GM23338 (cell line): ENCODE data around the gene UBE3A. TPM values are rescaled to one million over a fixed set of nuclear protein-coding genes. Genes with fewer than 3 reads are reported as not detected.

ENCODE experiments used
- ATAC-seq: fragments of 200-7000 bp; cut with Tn5 transposase; 3 replicates; pipeline ENCODE4 v1.9.1; 2020
- DNase-seq: peaks from one replicate; pipeline ENCODE4 v3.0.0-alpha.2; 2015; ENCODE audit warnings: low spot score
- H2AFZ ChIP-seq: fragments of 200-600 bp; sonication (generic); 2 replicates; pipeline ENCODE4 v1.8.0; 2016; ENCODE audit warnings: antibody characterized with exemption, mild to moderate bottlenecking, moderate library complexity
- H3F3A ChIP-seq: fragments of 200-600 bp; sonication (generic); replicated peaks from 2 replicates; pipeline ENCODE4 v1.8.0; 2017; ENCODE audit warnings: antibody characterized with exemption, mixed run types, low read depth
- H3K27ac ChIP-seq: fragments of 200-600 bp; sonication (generic); 2 replicates; pipeline ENCODE4 v1.6.1; 2016; ENCODE audit warnings: low read depth
- H3K27me3 ChIP-seq: fragments of 200-600 bp; sonication (generic); 2 replicates; pipeline ENCODE4 v1.8.0; 2016; ENCODE audit warnings: mild to moderate bottlenecking, mixed run types, moderate library complexity; ENCODE audit not compliant: insufficient read depth
- H3K36me3 ChIP-seq: fragments of 200-600 bp; sonication (generic); 2 replicates; pipeline ENCODE4 v1.8.0; 2016; ENCODE audit warnings: mild to moderate bottlenecking; ENCODE audit not compliant: insufficient read depth
- H3K4me1 ChIP-seq: fragments of 200-600 bp; sonication (generic); 2 replicates; pipeline ENCODE4 v1.8.0; 2016; ENCODE audit warnings: mild to moderate bottlenecking, moderate library complexity; ENCODE audit not compliant: insufficient read depth
- H3K4me2 ChIP-seq: fragments of 200-600 bp; sonication (generic); 2 replicates; pipeline ENCODE4 v1.7.1; 2017; ENCODE audit warnings: mixed run types
- H3K4me3 ChIP-seq: fragments of 200-600 bp; sonication (generic); 2 replicates; pipeline ENCODE4 v1.6.1; 2016; ENCODE audit warnings: mixed run types
- H3K79me2 ChIP-seq: fragments of 200-600 bp; sonication (generic); replicated peaks from 2 replicates; pipeline ENCODE4 v1.8.0; 2017; ENCODE audit warnings: mild to moderate bottlenecking; ENCODE audit not compliant: insufficient read depth
- H3K9me2 ChIP-seq: fragments of 200-600 bp; sonication (generic); 2 replicates; pipeline ENCODE4 v1.8.0; 2017; ENCODE audit not compliant: insufficient read depth
- H4K20me1 ChIP-seq: fragments of 200-600 bp; sonication (generic); replicated peaks from 2 replicates; pipeline ENCODE4 v1.8.0; 2017; ENCODE audit warnings: mild to moderate bottlenecking; ENCODE audit not compliant: insufficient read depth
- H3K27ac Mint-ChIP-seq: 2 replicates; pipeline ENCODE4 v1.8.0; 2020; ENCODE audit warnings: inconsistent platforms, mild to moderate bottlenecking, moderate library complexity, mixed read lengths
- H3K27me3 Mint-ChIP-seq: 3 replicates; pipeline ENCODE4 v1.8.0; 2022; ENCODE audit warnings: low read depth, mild to moderate bottlenecking, moderate library complexity, mixed read lengths, inconsistent platforms; ENCODE audit not compliant: insufficient read depth, poor library complexity
- H3K36me3 Mint-ChIP-seq: 3 replicates; pipeline ENCODE4 v1.8.0; 2021; ENCODE audit warnings: low read depth, mild to moderate bottlenecking, inconsistent platforms, moderate library complexity, mixed read lengths
- H3K4me1 Mint-ChIP-seq: 3 replicates; pipeline ENCODE4 v1.8.0; 2020; ENCODE audit warnings: mild to moderate bottlenecking, inconsistent platforms, mixed read lengths
- H3K4me3 Mint-ChIP-seq: 3 replicates; pipeline ENCODE4 v1.8.0; 2021; ENCODE audit warnings: moderate library complexity, mild to moderate bottlenecking, inconsistent platforms, mixed read lengths
- H3K9me3 Mint-ChIP-seq: 3 replicates; pipeline ENCODE4 v1.8.0; 2020; ENCODE audit warnings: moderate library complexity, mild to moderate bottlenecking, inconsistent platforms, mixed read lengths
- CREB1 ChIP-seq: fragments of 250-450 bp; sonication (Bioruptor Pico); IDR thresholded peaks from 2 replicates; pipeline ENCODE4 v1.5.0; 2020; ENCODE audit warnings: low read depth, mild to moderate bottlenecking, moderate library complexity
- ETS1 ChIP-seq: IDR thresholded peaks from 2 replicates; pipeline ENCODE4 v1.6.1; 2016; ENCODE audit warnings: antibody characterized with exemption
- EZH2 ChIP-seq: fragments of 200-600 bp; sonication (generic); IDR thresholded peaks from one replicate; pipeline ENCODE4 v1.8.0; 2017; ENCODE audit warnings: antibody characterized with exemption, mild to moderate bottlenecking, low read depth; ENCODE audit not compliant: unreplicated experiment
- EZH2phosphoT487 ChIP-seq: fragments of 200-600 bp; sonication (generic); IDR thresholded peaks from one replicate; pipeline ENCODE4 v1.8.1; 2018; ENCODE audit warnings: antibody characterized with exemption; ENCODE audit not compliant: unreplicated experiment
- JUNB ChIP-seq: IDR thresholded peaks from one replicate; pipeline ENCODE4 v1.6.1; 2016; ENCODE audit warnings: antibody characterized with exemption; ENCODE audit not compliant: unreplicated experiment
- NANOG ChIP-seq: IDR thresholded peaks from 2 replicates; pipeline ENCODE4 v1.6.1; 2016; ENCODE audit warnings: antibody characterized with exemption, borderline replicate concordance
- POLR2AphosphoS5 ChIP-seq: IDR thresholded peaks from 2 replicates; pipeline ENCODE4 v1.6.1; 2016; ENCODE audit warnings: antibody characterized with exemption, low read depth
- REST ChIP-seq: IDR thresholded peaks from one replicate; pipeline ENCODE4 v1.6.1; 2018; ENCODE audit warnings: antibody characterized with exemption; ENCODE audit not compliant: unreplicated experiment
- STAT1 ChIP-seq: IDR thresholded peaks from one replicate; pipeline ENCODE4 v1.6.1; 2016; ENCODE audit warnings: antibody characterized with exemption; ENCODE audit not compliant: unreplicated experiment
- ZNF114 ChIP-seq: fragments of 250-450 bp; sonication (Bioruptor Pico); IDR thresholded peaks from 2 replicates; pipeline ENCODE4 v1.5.0; 2020; ENCODE audit warnings: mild to moderate bottlenecking, moderate library complexity
- ZNF331 ChIP-seq: fragments of 250-450 bp; sonication (Bioruptor Pico); IDR thresholded peaks from 2 replicates; pipeline ENCODE4 v1.5.0; 2020; ENCODE audit warnings: low read depth, mild to moderate bottlenecking, moderate library complexity
- polyA plus RNA-seq: library from polyadenylated mRNA; unstranded; fragments of >200 nt; fragmentation: Nextera tagmentation; extraction: Ambion mirVana; gene quantifications from 2 replicates; pipeline ENCODE4 v1.2.1, GENCODE V29; 2016
- total RNA-seq: library from RNA; depleted of rRNA; stranded (reverse); fragments of >200 nt; shearing (Covaris generic); gene quantifications from 2 replicates; pipeline ENCODE4 v1.2.3, GENCODE V29; 2014
- TF ChIP-seq, protein P1 (sequence below), 2 experiments: fragments of 200-600 bp in 1 of 2; sonication (generic) in 1 of 2; conservative IDR thresholded peaks; 2 replicates each; pipeline versions ENCODE4 v1.5.1 to v1.6.1; 2016 to 2017; ENCODE audit warnings: antibody characterized with exemption in 2 of 2, low read depth in 2 of 2, mild to moderate bottlenecking in 2 of 2, moderate library complexity in 1 of 2

Gene UBE3A
- total and polyA plus RNA-seq, 2 experiments from 2014 or later, result 96.1 to 150 TPM

GRCh38 chr15:25347707-25348106 is 91.1 kb downstream of the UBE3A start:
- Mint-ChIP-seq H3K27me3 (no peaks in the 10 kb centered on the region), H3K4me1 (peaks cover 40% of the 10 kb centered on the region), H3K4me3 (no peak overlapping the region), H3K36me3 (peaks cover 36% of the 10 kb centered on the region), H3K27ac (no peak overlapping the region), H3K9me3 (peaks cover 4% of the 10 kb centered on the region; the same call in 1 of the 3 replicates)
- H3K79me2 ChIP-seq, result peaks cover 28% of the 10 kb centered on the region
- ATAC-seq (no peak), DNase-seq (no peak)
- H3F3A ChIP-seq, result no peaks in the 10 kb centered on the region
- TF ChIP-seq POLR2AphosphoS5 (no peak), EZH2 (no peak), JUNB (no peak), ZNF331 (CRISPR knock-in tag) (no peak)
- no peak overlapping the region for H3K4me3 ChIP-seq
- H3K27ac ChIP-seq, result no peak overlapping the region
- H3K9me2 ChIP-seq, result no peaks in the 10 kb centered on the region
- H3K27me3 ChIP-seq, result no peaks in the 10 kb centered on the region
- H3K36me3 ChIP-seq, result no peaks in the 10 kb centered on the region
- H3K4me2 ChIP-seq, result no peak overlapping the region
- H2AFZ ChIP-seq, result no peak overlapping the region
- peaks cover 27% of the 10 kb centered on the region for H3K4me1 ChIP-seq
- H4K20me1 ChIP-seq, result no peaks in the 10 kb centered on the region; the same call in 1 of the 2 replicates

DNA sequence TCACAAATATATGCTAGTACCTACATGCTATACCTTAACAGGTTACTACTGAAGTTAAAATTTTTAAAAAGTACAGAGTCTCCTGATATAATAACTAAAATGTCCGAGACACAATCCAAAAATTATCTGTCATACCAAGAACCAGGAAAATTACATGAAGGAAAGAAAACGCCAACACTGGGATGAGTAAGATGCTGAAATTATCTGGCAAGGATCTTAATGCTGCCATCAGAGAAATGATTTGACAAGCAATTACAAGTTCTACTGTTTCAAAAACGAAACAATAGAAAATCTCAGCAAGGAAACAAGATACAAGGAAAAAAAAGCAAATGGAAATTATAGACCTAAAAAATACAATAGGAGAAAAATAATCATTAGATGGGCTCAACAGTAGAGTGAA is 92.5 kb downstream of the UBE3A start:
- Histone ChIP-seq H3K9me2 (no peaks in the 10 kb centered on the region), H3K36me3 (no peaks in the 10 kb centered on the region), H3K4me2 (no peak overlapping the region), H4K20me1 (no peaks in the 10 kb centered on the region; the same call in 1 of the 2 replicates), H3K4me1 (peaks cover 28% of the 10 kb centered on the region), H3K27ac (no peak overlapping the region), H3K79me2 (peaks cover 38% of the 10 kb centered on the region), H3K4me3 (no peak overlapping the region), H3F3A (no peaks in the 10 kb centered on the region), H3K27me3 (no peaks in the 10 kb centered on the region), H2AFZ (no peak overlapping the region)
- H3K9me3 Mint-ChIP-seq, result peaks cover 4% of the 10 kb centered on the region; the same call in 1 of the 3 replicates
- H3K27me3 Mint-ChIP-seq, result no peaks in the 10 kb centered on the region
- H3K27ac Mint-ChIP-seq, result peak overlapping the region; percentile 80
- no peak for DNase-seq
- no peak for ATAC-seq
- H3K36me3 Mint-ChIP-seq, result peaks cover 36% of the 10 kb centered on the region
- H3K4me3 Mint-ChIP-seq, result no peak overlapping the region
- H3K4me1 Mint-ChIP-seq, result peaks cover 48% of the 10 kb centered on the region
- no peak for TF ChIP-seq CREB1
- TF ChIP-seq, protein P1, sequence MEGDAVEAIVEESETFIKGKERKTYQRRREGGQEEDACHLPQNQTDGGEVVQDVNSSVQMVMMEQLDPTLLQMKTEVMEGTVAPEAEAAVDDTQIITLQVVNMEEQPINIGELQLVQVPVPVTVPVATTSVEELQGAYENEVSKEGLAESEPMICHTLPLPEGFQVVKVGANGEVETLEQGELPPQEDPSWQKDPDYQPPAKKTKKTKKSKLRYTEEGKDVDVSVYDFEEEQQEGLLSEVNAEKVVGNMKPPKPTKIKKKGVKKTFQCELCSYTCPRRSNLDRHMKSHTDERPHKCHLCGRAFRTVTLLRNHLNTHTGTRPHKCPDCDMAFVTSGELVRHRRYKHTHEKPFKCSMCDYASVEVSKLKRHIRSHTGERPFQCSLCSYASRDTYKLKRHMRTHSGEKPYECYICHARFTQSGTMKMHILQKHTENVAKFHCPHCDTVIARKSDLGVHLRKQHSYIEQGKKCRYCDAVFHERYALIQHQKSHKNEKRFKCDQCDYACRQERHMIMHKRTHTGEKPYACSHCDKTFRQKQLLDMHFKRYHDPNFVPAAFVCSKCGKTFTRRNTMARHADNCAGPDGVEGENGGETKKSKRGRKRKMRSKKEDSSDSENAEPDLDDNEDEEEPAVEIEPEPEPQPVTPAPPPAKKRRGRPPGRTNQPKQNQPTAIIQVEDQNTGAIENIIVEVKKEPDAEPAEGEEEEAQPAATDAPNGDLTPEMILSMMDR (conservative IDR thresholded peaks at IDR 0.05; ENCODE audit: low read depth in 2 of 2), result no peak
- TF ChIP-seq EZH2, result no peak
- no peak for TF ChIP-seq ZNF114
- no peak for TF ChIP-seq EZH2phosphoT487
- no peak for TF ChIP-seq JUNB
- no peak for TF ChIP-seq NANOG
- TF ChIP-seq ETS1, result no peak
- no peak for TF ChIP-seq POLR2AphosphoS5
- TF ChIP-seq REST, result no peak
- no peak for TF ChIP-seq STAT1
- TF ChIP-seq ZNF331 (CRISPR knock-in tag), result no peak
